ENCODE data around the gene ADAMTS6.
A peak's percentile ranks its signal among the peaks of the same experiment; 100 is the strongest.
"Not testable (repeated sequence)": the region's sequence is repeated elsewhere in the genome, so short reads cannot be mapped to it uniquely, and the experiment has no call there.

Gene ADAMTS6

GRCh38 chr5:65190328-65191053 is 291.2 kb downstream of the ADAMTS6 start:
- TF ChIP-seq POLR2A (IDR thresholded peaks at IDR 0.05; ENCODE audit: low read depth, low read length): no peak
- no peak for TF ChIP-seq POLR2AphosphoS5 (IDR thresholded peaks at IDR 0.05; ENCODE audit: low read depth, low read length)
- no peak for TF ChIP-seq TAF1 (IDR thresholded peaks at IDR 0.05; ENCODE audit: borderline replicate concordance, low read depth, low read length)
- FAIRE-seq (peak; percentile 57), DNase-seq (ENCODE audit: insufficient read length) (no peak)

GRCh38 chr5:65186646-65187227 is 295.0 kb downstream of the ADAMTS6 start:
- TF ChIP-seq TAF1 (IDR thresholded peaks at IDR 0.05; ENCODE audit: borderline replicate concordance, low read depth, low read length) (no peak), POLR2A (IDR thresholded peaks at IDR 0.05; ENCODE audit: low read depth, low read length) (no peak), POLR2AphosphoS5 (IDR thresholded peaks at IDR 0.05; ENCODE audit: low read depth, low read length) (no peak)
- DNase-seq (ENCODE audit: insufficient read length): no peak
- no peak for FAIRE-seq

DNA sequence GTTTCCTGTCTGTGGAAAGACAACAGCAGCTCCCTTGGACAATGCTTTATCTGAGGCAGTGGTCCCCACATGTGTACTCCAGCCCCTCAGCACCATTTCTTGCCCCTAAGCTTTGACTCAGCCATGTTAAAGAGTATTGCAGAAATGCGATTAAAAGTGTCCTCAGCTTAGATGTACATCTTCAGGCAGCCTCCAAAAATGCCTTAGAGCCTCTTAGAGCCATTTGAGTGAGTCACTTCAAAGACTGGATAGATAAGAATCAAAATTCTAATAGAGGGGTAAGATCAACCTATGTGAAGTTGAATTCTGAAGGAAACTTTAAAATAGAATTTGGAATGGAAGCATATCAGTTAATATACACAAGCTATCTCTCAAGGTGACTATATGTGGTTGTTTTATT is 296.3 kb downstream of the ADAMTS6 start:
- DNase-seq (ENCODE audit: insufficient read length) (no peak), FAIRE-seq (peak; percentile 14)
- TF ChIP-seq TAF1 (IDR thresholded peaks at IDR 0.05; ENCODE audit: borderline replicate concordance, low read depth, low read length): no peak
- TF ChIP-seq POLR2A (IDR thresholded peaks at IDR 0.05; ENCODE audit: low read depth, low read length): no peak
- TF ChIP-seq POLR2AphosphoS5 (IDR thresholded peaks at IDR 0.05; ENCODE audit: low read depth, low read length): no peak

DNA sequence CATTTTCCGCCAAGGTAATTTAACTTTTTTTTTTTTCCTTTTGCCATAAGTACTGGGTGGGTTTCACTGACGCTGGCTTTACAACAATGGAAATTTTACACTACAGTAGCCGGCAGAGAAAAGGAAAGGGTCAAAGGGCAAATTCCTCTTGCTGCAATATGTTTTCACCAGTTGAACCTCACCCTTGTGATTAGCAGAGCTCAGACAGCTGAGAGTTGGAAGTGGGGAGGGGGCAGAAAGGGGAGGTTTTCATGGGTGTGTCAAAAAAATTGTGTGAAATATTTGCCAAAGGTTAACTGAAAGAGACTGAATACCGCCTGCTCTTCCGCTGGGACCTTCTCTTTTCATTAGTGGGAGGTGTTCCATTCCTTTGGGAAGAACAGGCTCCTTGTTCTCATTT is 296.9 kb downstream of the ADAMTS6 start:
- TF ChIP-seq TAF1 (IDR thresholded peaks at IDR 0.05; ENCODE audit: borderline replicate concordance, low read depth, low read length) (no peak), POLR2AphosphoS5 (IDR thresholded peaks at IDR 0.05; ENCODE audit: low read depth, low read length) (no peak), POLR2A (IDR thresholded peaks at IDR 0.05; ENCODE audit: low read depth, low read length) (no peak)
- DNase-seq (ENCODE audit: insufficient read length): no peak
- no peak for FAIRE-seq

DNA sequence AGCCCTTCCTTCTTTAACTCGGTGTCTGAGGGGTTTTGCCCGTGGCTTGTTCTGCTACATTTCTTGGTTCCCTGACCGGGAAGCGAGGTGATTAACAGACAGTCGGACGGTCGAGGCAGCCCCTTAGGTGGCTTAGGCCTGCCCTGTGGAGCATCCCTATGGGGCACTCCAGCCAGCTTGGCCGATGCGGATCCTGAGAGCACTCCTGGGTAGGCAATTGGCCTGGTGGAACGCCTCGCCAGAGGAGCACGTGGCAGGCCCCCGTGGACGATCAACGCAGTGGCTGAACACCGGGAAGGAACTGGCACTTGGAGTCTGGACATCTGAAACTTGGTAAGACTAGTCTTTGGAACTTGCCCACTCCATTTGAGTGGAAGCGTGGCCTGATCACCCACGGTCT is 307.5 kb downstream of the ADAMTS6 start:
- not testable (repeated sequence) for DNase-seq (ENCODE audit: insufficient read length); FAIRE-seq

DNA sequence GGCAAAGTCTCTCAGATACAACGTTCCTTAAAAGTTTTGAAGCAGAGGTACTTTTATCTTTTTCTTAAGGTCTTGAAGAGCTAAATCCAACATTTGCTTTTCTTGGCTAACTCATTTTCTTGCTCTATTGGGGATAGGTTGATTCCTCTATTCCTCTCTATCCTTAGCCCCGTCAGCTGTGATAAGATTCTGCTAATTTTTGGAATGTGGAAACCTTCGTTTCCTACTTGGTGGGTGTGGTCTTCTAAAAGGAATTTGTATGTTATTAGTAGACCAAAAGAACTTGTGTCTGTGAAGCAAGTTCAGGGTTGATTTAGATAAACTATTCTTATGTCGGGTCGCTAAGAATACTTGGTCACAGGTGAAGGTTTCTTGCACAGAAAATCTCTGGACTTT is 308.6 kb downstream of the ADAMTS6 start:
- no peak for DNase-seq (ENCODE audit: insufficient read length)
- FAIRE-seq: no peak
- TF ChIP-seq TAF1 (IDR thresholded peaks at IDR 0.05; ENCODE audit: borderline replicate concordance, low read depth, low read length) (no peak), POLR2A (IDR thresholded peaks at IDR 0.05; ENCODE audit: low read depth, low read length) (no peak), POLR2AphosphoS5 (IDR thresholded peaks at IDR 0.05; ENCODE audit: low read depth, low read length) (no peak)

GRCh38 chr5:65172486-65173129 is 309.1 kb downstream of the ADAMTS6 start:
- DNase-seq (ENCODE audit: insufficient read length) (no peak), FAIRE-seq (no peak)
- TF ChIP-seq POLR2A (IDR thresholded peaks at IDR 0.05; ENCODE audit: low read depth, low read length) (no peak), TAF1 (IDR thresholded peaks at IDR 0.05; ENCODE audit: borderline replicate concordance, low read depth, low read length) (no peak), POLR2AphosphoS5 (IDR thresholded peaks at IDR 0.05; ENCODE audit: low read depth, low read length) (no peak)

GRCh38 chr5:65171645-65172044 is 310.1 kb downstream of the ADAMTS6 start:
- FAIRE-seq (no peak), DNase-seq (ENCODE audit: insufficient read length) (no peak)

DNA sequence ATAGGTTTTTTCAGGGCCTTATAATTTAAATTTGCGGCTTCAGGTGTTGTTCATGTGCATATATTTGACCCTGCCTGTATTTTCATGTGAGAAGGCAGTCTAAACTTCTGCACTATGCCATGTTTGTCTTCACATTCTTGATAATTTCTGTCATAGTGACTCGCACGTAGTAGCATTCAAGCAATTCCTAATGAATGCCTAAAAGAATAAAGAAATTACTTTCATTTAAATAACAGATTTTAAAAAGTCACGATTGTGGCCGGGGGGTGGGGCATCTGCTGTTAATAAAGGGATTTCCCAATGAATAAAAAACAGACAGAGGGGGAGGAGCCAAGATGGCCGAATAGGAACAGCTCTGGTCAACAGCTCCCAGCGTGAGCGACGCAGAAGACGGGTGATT is 318.0 kb downstream of the ADAMTS6 start:
- TF ChIP-seq TAF1 (IDR thresholded peaks at IDR 0.05; ENCODE audit: borderline replicate concordance, low read depth, low read length) (no peak), POLR2A (IDR thresholded peaks at IDR 0.05; ENCODE audit: low read depth, low read length) (no peak)
- no peak for FAIRE-seq
- DNase-seq (ENCODE audit: insufficient read length): no peak

More at GRCh38 chr5:65171645-65172044, 310.1 kb downstream of the ADAMTS6 start:
- TF ChIP-seq TAF1 (IDR thresholded peaks at IDR 0.05; ENCODE audit: borderline replicate concordance, low read depth, low read length): no peak
- no peak for TF ChIP-seq POLR2A (IDR thresholded peaks at IDR 0.05; ENCODE audit: low read depth, low read length)
- TF ChIP-seq POLR2AphosphoS5 (IDR thresholded peaks at IDR 0.05; ENCODE audit: low read depth, low read length): no peak

GRCh38 chr5:65161655-65162054 is 320.1 kb downstream of the ADAMTS6 start:
- no peak for FAIRE-seq
- no peak for DNase-seq (ENCODE audit: insufficient read length)
- TF ChIP-seq TAF1 (IDR thresholded peaks at IDR 0.05; ENCODE audit: borderline replicate concordance, low read depth, low read length) (no peak), POLR2AphosphoS5 (IDR thresholded peaks at IDR 0.05; ENCODE audit: low read depth, low read length) (no peak), POLR2A (IDR thresholded peaks at IDR 0.05; ENCODE audit: low read depth, low read length) (no peak)

DNA sequence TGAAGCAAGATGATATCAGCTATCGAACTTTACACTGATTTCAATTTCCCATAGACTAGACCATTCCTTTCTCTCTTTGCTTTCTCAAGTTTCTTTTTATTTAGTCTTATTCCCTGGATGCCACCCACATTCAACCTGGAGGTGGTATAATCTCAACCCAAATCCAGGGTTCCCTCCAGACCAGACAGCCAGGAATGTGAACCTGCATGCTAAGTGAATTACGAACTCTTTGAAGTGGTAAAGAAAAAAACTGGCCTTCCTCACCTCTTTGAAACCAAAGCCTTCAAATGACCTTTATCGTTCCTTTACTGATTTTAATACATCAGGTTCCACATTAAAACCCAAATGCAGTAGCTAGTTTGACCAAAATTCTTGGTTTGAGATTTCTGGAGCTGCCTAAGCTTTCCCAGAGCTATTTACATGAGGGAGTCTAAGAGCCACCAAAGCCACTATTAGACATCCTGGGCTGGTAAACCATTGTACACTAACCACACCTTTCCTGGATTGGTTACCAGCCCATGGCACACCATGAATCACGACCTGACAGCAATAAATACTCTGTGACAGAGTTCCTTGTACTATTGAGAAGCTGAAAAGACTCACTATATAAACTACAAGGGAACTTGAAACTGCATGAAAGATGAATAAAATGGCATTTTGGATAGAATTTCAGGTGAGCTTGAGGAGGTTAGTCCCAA is 323.7 kb downstream of the ADAMTS6 start:
- FAIRE-seq: no peak
- DNase-seq (ENCODE audit: insufficient read length): no peak

More for the DNA sequence above, 323.7 kb downstream of the ADAMTS6 start:
- TF ChIP-seq POLR2A (IDR thresholded peaks at IDR 0.05; ENCODE audit: low read depth, low read length) (no peak), POLR2AphosphoS5 (IDR thresholded peaks at IDR 0.05; ENCODE audit: low read depth, low read length) (no peak), TAF1 (IDR thresholded peaks at IDR 0.05; ENCODE audit: borderline replicate concordance, low read depth, low read length) (no peak)

Data from GM12892 (cell line).